IMR-90 (cell line): ENCODE results near the gene DCC.

Experiments used
- CTCF ChIP-seq: conservative IDR thresholded peaks from 2 replicates; pipeline ENCODE4 v1.5.1; 2012; ENCODE audit warnings: mild to moderate bottlenecking, low read depth, low read length, improper control_type of control experiment
- ELK1 ChIP-seq: fragments of 150-350 bp; IDR thresholded peaks from 2 replicates; pipeline ENCODE4 v1.6.1; 2016; ENCODE audit warnings: low read depth, mild to moderate bottlenecking, low read length, moderate library complexity, borderline replicate concordance
- MAFK ChIP-seq: IDR thresholded peaks from 2 replicates; pipeline ENCODE4 v1.6.1; 2012; ENCODE audit warnings: low read depth, low read length, improper control_type of control experiment
- MXI1 ChIP-seq: IDR thresholded peaks from 2 replicates; pipeline ENCODE4 v1.6.1; 2012; ENCODE audit warnings: low read depth, mild to moderate bottlenecking, low read length, moderate library complexity, borderline replicate concordance
- NFE2L2 ChIP-seq: fragments of 150-350 bp; IDR thresholded peaks from 2 replicates; pipeline ENCODE4 v1.6.1; 2016; ENCODE audit warnings: low read depth, mild to moderate bottlenecking, low read length
- POLR2A ChIP-seq: IDR thresholded peaks from 2 replicates; pipeline ENCODE4 v1.6.1; 2012; ENCODE audit warnings: mild to moderate bottlenecking, low read depth, low read length

- TF ChIP-seq CTCF, result no peak
- TF ChIP-seq MAFK, result no peak
- no peak for TF ChIP-seq POLR2A
- no peak for TF ChIP-seq MXI1
- no peak for TF ChIP-seq ELK1
- no peak for TF ChIP-seq NFE2L2
These were observed 795.7 kb downstream of the DCC start for GRCh38 chr18:53135654-53136053.
